ENCODE results near the gene MVD. TPM values are rescaled to one million over a fixed set of nuclear protein-coding genes. Genes with fewer than 3 reads are reported as not detected.
A peak's percentile ranks its signal among the peaks of the same experiment; 100 is the strongest.

MVD gene
- total and polyA plus RNA-seq, 10 of the 15 experiments (the other 5 are each of a cell fraction or from before 2014, with no cell fraction given) = 5.0 to 147 (median 65.0) TPM

GRCh38 chr16:88681709-88682451 is 19.0 kb upstream of the MVD start (continued):
- TF ChIP-seq, protein P1, sequence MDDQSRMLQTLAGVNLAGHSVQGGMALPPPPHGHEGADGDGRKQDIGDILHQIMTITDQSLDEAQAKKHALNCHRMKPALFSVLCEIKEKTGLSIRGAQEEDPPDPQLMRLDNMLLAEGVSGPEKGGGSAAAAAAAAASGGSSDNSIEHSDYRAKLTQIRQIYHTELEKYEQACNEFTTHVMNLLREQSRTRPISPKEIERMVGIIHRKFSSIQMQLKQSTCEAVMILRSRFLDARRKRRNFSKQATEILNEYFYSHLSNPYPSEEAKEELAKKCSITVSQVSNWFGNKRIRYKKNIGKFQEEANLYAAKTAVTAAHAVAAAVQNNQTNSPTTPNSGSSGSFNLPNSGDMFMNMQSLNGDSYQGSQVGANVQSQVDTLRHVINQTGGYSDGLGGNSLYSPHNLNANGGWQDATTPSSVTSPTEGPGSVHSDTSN (IDR thresholded peaks at IDR 0.05; ENCODE audit: insufficient replicate concordance, low read depth, low read length) = peak; percentile 42
- TF ChIP-seq BACH1 (IDR thresholded peaks at IDR 0.05; ENCODE audit: borderline replicate concordance) (peak; percentile 96), SMARCA5 (IDR thresholded peaks at IDR 0.05) (no peak; the same call in 1 of the 2 replicates), NR2C1 (IDR thresholded peaks at IDR 0.05) (no peak), RB1 (IDR thresholded peaks at IDR 0.05; ENCODE audit: borderline replicate concordance) (no peak), HDGF (IDR thresholded peaks at IDR 0.05) (peak; percentile 55; the same call in 1 of the 2 replicates), MYB (IDR thresholded peaks at IDR 0.05; ENCODE audit: borderline replicate concordance, low read depth, low read length) (no peak), ASH2L (IDR thresholded peaks at IDR 0.05; ENCODE audit: borderline replicate concordance, low read depth) (no peak), MAX (IDR thresholded peaks at IDR 0.05; ENCODE audit: low read depth, low read length) (peak; percentile 90), IRF5 (IDR thresholded peaks at IDR 0.05; ENCODE audit: borderline replicate concordance) (no peak), KDM1A (IDR thresholded peaks at IDR 0.05; ENCODE audit: borderline replicate concordance) (no peak), PRDM15 (CRISPR knock-in tag; IDR thresholded peaks at IDR 0.05) (no peak), ATF3 (IDR thresholded peaks at IDR 0.05; ENCODE audit: borderline replicate concordance, extremely low read depth, low read depth, low read length) (no peak), NFYA (IDR thresholded peaks at IDR 0.05; ENCODE audit: borderline replicate concordance, low read depth, low read length) (no peak), IRF3 (IDR thresholded peaks at IDR 0.05) (peak; percentile 35; the same call in 1 of the 2 replicates), SMAD1 (IDR thresholded peaks at IDR 0.05; ENCODE audit: low read depth, partially characterized antibody) (no peak), NRF1 (conservative IDR thresholded peaks at IDR 0.05; ENCODE audit: low read depth, low read length) (no peak), ETV6 (conservative IDR thresholded peaks at IDR 0.05 in 1 of 2, IDR thresholded peaks at IDR 0.05 in 1 of 2; ENCODE audit: borderline replicate concordance in 1 of 2, low read depth in 1 of 2) (peak in 1 of 2 experiments; percentile 67; a peak in 1 of 4 replicates)
- TF ChIP-seq, protein P2, sequence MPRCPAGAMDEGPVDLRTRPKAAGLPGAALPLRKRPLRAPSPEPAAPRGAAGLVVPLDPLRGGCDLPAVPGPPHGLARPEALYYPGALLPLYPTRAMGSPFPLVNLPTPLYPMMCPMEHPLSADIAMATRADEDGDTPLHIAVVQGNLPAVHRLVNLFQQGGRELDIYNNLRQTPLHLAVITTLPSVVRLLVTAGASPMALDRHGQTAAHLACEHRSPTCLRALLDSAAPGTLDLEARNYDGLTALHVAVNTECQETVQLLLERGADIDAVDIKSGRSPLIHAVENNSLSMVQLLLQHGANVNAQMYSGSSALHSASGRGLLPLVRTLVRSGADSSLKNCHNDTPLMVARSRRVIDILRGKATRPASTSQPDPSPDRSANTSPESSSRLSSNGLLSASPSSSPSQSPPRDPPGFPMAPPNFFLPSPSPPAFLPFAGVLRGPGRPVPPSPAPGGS (IDR thresholded peaks at IDR 0.05; ENCODE audit: borderline replicate concordance, insufficient read depth, low read depth, low read length, poor library complexity, severe bottlenecking) = peak; percentile 52

All from GM12878 (cell line).